Measurements from ENCODE around the gene TMEM150A. TPM values are rescaled to one million over a fixed set of nuclear protein-coding genes. Genes with fewer than 3 reads are reported as not detected.

Gene TMEM150A
- total and polyA plus RNA-seq, 2 of the 13 experiments (the other 11 are each of a cell fraction or from before 2014, with no cell fraction given): 30.1 to 70.4 TPM

GRCh38 chr2:85551698-85552678 lies 50.5 kb downstream of the TMEM150A start (continued):
- TF ChIP-seq ZBTB33 (CRISPR knock-in tag; IDR thresholded peaks at IDR 0.05) (no peak; the same call in 1 of the 2 replicates), ATF7-NPFF (CRISPR knock-in tag; IDR thresholded peaks at IDR 0.05; ENCODE audit: low read depth) (no peak), HNRNPL (IDR thresholded peaks at IDR 0.05; ENCODE audit: low read depth, low read length) (no peak), FLYWCH1 (CRISPR knock-in tag; IDR thresholded peaks at IDR 0.05) (no peak), ZKSCAN5 (CRISPR knock-in tag; IDR thresholded peaks at IDR 0.05) (no peak), ZNF276 (CRISPR knock-in tag; IDR thresholded peaks at IDR 0.05; ENCODE audit: low read depth) (no peak), TERF1 (CRISPR knock-in tag; IDR thresholded peaks at IDR 0.05) (no peak), ZNF503 (CRISPR knock-in tag; IDR thresholded peaks at IDR 0.05) (no peak), ZNF777 (CRISPR knock-in tag; IDR thresholded peaks at IDR 0.05) (no peak), BORCS8-MEF2B (CRISPR knock-in tag; IDR thresholded peaks at IDR 0.05) (no peak), SMARCC2 (IDR thresholded peaks at IDR 0.05) (no peak), ZBTB39 (CRISPR knock-in tag; IDR thresholded peaks at IDR 0.05) (no peak)
- TF ChIP-seq, protein P1, sequence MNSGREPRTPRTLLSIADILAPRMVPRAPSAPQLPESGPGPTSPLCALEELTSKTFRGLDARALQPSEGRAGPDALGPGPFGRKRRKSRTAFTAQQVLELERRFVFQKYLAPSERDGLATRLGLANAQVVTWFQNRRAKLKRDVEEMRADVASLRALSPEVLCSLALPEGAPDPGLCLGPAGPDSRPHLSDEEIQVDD (CRISPR knock-in tag; IDR thresholded peaks at IDR 0.05; ENCODE audit: borderline replicate concordance): no peak
- TF ChIP-seq, protein P2, sequence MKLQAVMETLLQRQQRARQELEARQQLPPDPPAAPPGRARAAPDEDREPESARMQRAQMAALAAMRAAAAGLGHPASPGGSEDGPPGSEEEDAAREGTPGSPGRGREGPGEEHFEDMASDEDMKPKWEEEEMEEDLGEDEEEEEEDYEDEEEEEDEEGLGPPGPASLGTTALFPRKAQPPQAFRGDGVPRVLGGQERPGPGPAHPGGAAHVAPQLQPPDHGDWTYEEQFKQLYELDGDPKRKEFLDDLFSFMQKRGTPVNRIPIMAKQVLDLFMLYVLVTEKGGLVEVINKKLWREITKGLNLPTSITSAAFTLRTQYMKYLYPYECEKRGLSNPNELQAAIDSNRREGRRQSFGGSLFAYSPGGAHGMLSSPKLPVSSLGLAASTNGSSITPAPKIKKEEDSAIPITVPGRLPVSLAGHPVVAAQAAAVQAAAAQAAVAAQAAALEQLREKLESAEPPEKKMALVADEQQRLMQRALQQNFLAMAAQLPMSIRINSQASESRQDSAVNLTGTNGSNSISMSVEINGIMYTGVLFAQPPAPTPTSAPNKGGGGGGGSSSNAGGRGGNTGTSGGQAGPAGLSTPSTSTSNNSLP (IDR thresholded peaks at IDR 0.05; ENCODE audit: low read depth, low read length): no peak
